Measurements from ENCODE around the gene SEC24D. TPM values are rescaled to one million over a fixed set of nuclear protein-coding genes. Genes with fewer than 3 reads are reported as not detected.

Gene SEC24D
- total and polyA plus RNA-seq, 9 of the 15 experiments (the other 6 are each of a cell fraction or from before 2014, with no cell fraction given): 7.1 to 22.5 (median 11.3) TPM

GRCh38 chr4:118775405-118775804, 60.5 kb downstream of the SEC24D start (continued):
- TF ChIP-seq MAFF (IDR thresholded peaks at IDR 0.05; ENCODE audit: low read length) (peak; percentile 58; the same call in 1 of the 2 replicates), CTCF (IDR thresholded peaks at IDR 0.05 in 2 of 3, conservative IDR thresholded peaks at IDR 0.05 in 1 of 3; ENCODE audit: insufficient read depth in 2 of 3, low read depth in 1 of 3, low read length in 3 of 3) (no peak), KDM4B (IDR thresholded peaks at IDR 0.05; ENCODE audit: borderline replicate concordance in 2 of 2, low read depth in 1 of 2) (no peak), ESRRB (CRISPR knock-in tag; IDR thresholded peaks at IDR 0.05; ENCODE audit: borderline replicate concordance) (no peak), USF2 (CRISPR knock-in tag; IDR thresholded peaks at IDR 0.05) (no peak), ZNF592 (IDR thresholded peaks at IDR 0.05) (no peak), LCOR (CRISPR knock-in tag; IDR thresholded peaks at IDR 0.05) (no peak), IRF1 (CRISPR knock-in tag; IDR thresholded peaks at IDR 0.05; ENCODE audit: borderline replicate concordance) (no peak), ZNF316 (IDR thresholded peaks at IDR 0.05) (peak; percentile 84), ZNF174 (CRISPR knock-in tag; IDR thresholded peaks at IDR 0.05) (no peak), RUNX1 (IDR thresholded peaks at IDR 0.05; ENCODE audit: low read depth) (no peak), ZFP1 (CRISPR knock-in tag; IDR thresholded peaks at IDR 0.05) (no peak), SRSF3 (IDR thresholded peaks at IDR 0.05; ENCODE audit: insufficient read depth, low read length) (no peak), C11orf30 (IDR thresholded peaks at IDR 0.05; ENCODE audit: low read depth) (peak; percentile 64), MAFK (IDR thresholded peaks at IDR 0.05; ENCODE audit: low read length) (peak; percentile 55), ERF (CRISPR knock-in tag; IDR thresholded peaks at IDR 0.05) (no peak), MIER1 (IDR thresholded peaks at IDR 0.05; ENCODE audit: low read depth) (no peak), FOS (IDR thresholded peaks at IDR 0.05; ENCODE audit: extremely low read depth, insufficient read length) (no peak)
